Memory B cell (primary cell): ENCODE data around the gene DGKI.

Experiments used
- ATAC-seq: fragments of 150-1000 bp; cut with Tn5 transposase; 2 replicates; pipeline ENCODE4 v1.10.0; 2021; ENCODE audit warnings: low read depth, mild to moderate bottlenecking, moderate library complexity
- DNase-seq, 2 donors: peaks; one replicate each; pipeline ENCODE4 v3.0.0; 2022; ENCODE audit warnings: low spot score in 2 of 2
- H3K27ac Mint-ChIP-seq: one replicate; pipeline ENCODE4 v1.8.0; 2022; ENCODE audit warnings: mild to moderate bottlenecking, moderate library complexity, mixed read lengths
- H3K27me3 Mint-ChIP-seq: one replicate; pipeline ENCODE4 v1.8.0; 2022; ENCODE audit warnings: mixed read lengths
- H3K36me3 Mint-ChIP-seq: one replicate; pipeline ENCODE4 v1.8.0; 2022; ENCODE audit warnings: mild to moderate bottlenecking, mixed read lengths
- H3K4me1 Mint-ChIP-seq: one replicate; pipeline ENCODE4 v1.8.0; 2022; ENCODE audit warnings: mixed read lengths
- H3K4me3 Mint-ChIP-seq: one replicate; pipeline ENCODE4 v1.8.0; 2022; ENCODE audit warnings: mild to moderate bottlenecking, moderate library complexity, mixed read lengths
- H3K9me3 Mint-ChIP-seq: one replicate; pipeline ENCODE4 v1.8.0; 2022; ENCODE audit warnings: mixed read lengths

Gene DGKI

GRCh38 chr7:137771679-137772078 is 75.1 kb downstream of the DGKI start:
- Mint-ChIP-seq H3K27ac (no peak overlapping the region), H3K9me3 (peaks cover 3% of the 10 kb centered on the region), H3K4me3 (no peak overlapping the region), H3K4me1 (no peaks in the 10 kb centered on the region), H3K36me3 (no peaks in the 10 kb centered on the region), H3K27me3 (peaks cover 4% of the 10 kb centered on the region)
- ATAC-seq, result no peak
- no peak for DNase-seq

- ATAC-seq, result no peak
Measured at GRCh38 chr7:137771273-137771672, 75.5 kb downstream of the DGKI start.

GRCh38 chr7:137768366-137768765 is 78.4 kb downstream of the DGKI start:
- Mint-ChIP-seq H3K4me1 (no peaks in the 10 kb centered on the region), H3K36me3 (no peaks in the 10 kb centered on the region), H3K4me3 (no peak overlapping the region), H3K9me3 (peaks cover 2% of the 10 kb centered on the region), H3K27ac (no peak overlapping the region), H3K27me3 (peaks cover 2% of the 10 kb centered on the region)
- ATAC-seq (no peak), DNase-seq (no peak)

More at GRCh38 chr7:137771273-137771672, 75.5 kb downstream of the DGKI start:
- no peak overlapping the region for H3K27ac Mint-ChIP-seq
- no peaks in the 10 kb centered on the region for H3K36me3 Mint-ChIP-seq
- DNase-seq, result no peak
- no peak overlapping the region for H3K4me3 Mint-ChIP-seq
- peaks cover 2% of the 10 kb centered on the region for H3K9me3 Mint-ChIP-seq
- H3K4me1 Mint-ChIP-seq, result no peaks in the 10 kb centered on the region
- H3K27me3 Mint-ChIP-seq, result peaks cover 2% of the 10 kb centered on the region

- no peak for ATAC-seq
- no peak overlapping the region for H3K27ac Mint-ChIP-seq
- no peaks in the 10 kb centered on the region for H3K4me1 Mint-ChIP-seq
- no peak for DNase-seq
- H3K36me3 Mint-ChIP-seq, result no peaks in the 10 kb centered on the region
- peaks cover 2% of the 10 kb centered on the region for H3K27me3 Mint-ChIP-seq
- no peak overlapping the region for H3K4me3 Mint-ChIP-seq
- peaks cover under 1% of the 10 kb centered on the region for H3K9me3 Mint-ChIP-seq
Measured at GRCh38 chr7:137762334-137762733, 84.4 kb downstream of the DGKI start.

- ATAC-seq (no peak), DNase-seq (no peak)
- H3K9me3 Mint-ChIP-seq, result peaks cover 2% of the 10 kb centered on the region
- H3K27ac Mint-ChIP-seq, result no peak overlapping the region
- peaks cover 3% of the 10 kb centered on the region for H3K27me3 Mint-ChIP-seq
- H3K36me3 Mint-ChIP-seq, result no peaks in the 10 kb centered on the region
- H3K4me3 Mint-ChIP-seq, result no peak overlapping the region
- no peaks in the 10 kb centered on the region for H3K4me1 Mint-ChIP-seq
Measured at GRCh38 chr7:137760111-137760510, 86.7 kb downstream of the DGKI start.

GRCh38 chr7:137757146-137757925 is 89.4 kb downstream of the DGKI start:
- no peaks in the 10 kb centered on the region for H3K36me3 Mint-ChIP-seq
- no peaks in the 10 kb centered on the region for H3K4me1 Mint-ChIP-seq
- H3K4me3 Mint-ChIP-seq, result no peak overlapping the region
- DNase-seq, result no peak
- H3K27me3 Mint-ChIP-seq, result peaks cover 3% of the 10 kb centered on the region
- no peak overlapping the region for H3K27ac Mint-ChIP-seq
- ATAC-seq, result no peak
- H3K9me3 Mint-ChIP-seq, result peaks cover 2% of the 10 kb centered on the region

GRCh38 chr7:137755846-137756651 is 90.7 kb downstream of the DGKI start:
- H3K27ac Mint-ChIP-seq, result no peak overlapping the region
- H3K27me3 Mint-ChIP-seq, result peaks cover 3% of the 10 kb centered on the region
- ATAC-seq, result no peak
- no peak for DNase-seq
- H3K9me3 Mint-ChIP-seq, result peaks cover 2% of the 10 kb centered on the region
- H3K4me1 Mint-ChIP-seq, result no peaks in the 10 kb centered on the region
- H3K4me3 Mint-ChIP-seq, result no peak overlapping the region
- H3K36me3 Mint-ChIP-seq, result no peaks in the 10 kb centered on the region

GRCh38 chr7:137755427-137755826 is 91.3 kb downstream of the DGKI start:
- no peak for ATAC-seq
- Mint-ChIP-seq H3K4me3 (no peak overlapping the region), H3K36me3 (no peaks in the 10 kb centered on the region), H3K27me3 (peaks cover 3% of the 10 kb centered on the region), H3K9me3 (peaks cover 2% of the 10 kb centered on the region), H3K27ac (no peak overlapping the region), H3K4me1 (no peaks in the 10 kb centered on the region)
- DNase-seq, result no peak

GRCh38 chr7:137753948-137754851 is 92.6 kb downstream of the DGKI start:
- no peaks in the 10 kb centered on the region for H3K4me1 Mint-ChIP-seq
- H3K9me3 Mint-ChIP-seq, result peaks cover 2% of the 10 kb centered on the region
- DNase-seq (no peak), ATAC-seq (no peak)
- no peak overlapping the region for H3K27ac Mint-ChIP-seq
- H3K27me3 Mint-ChIP-seq, result peaks cover 3% of the 10 kb centered on the region
- H3K4me3 Mint-ChIP-seq, result no peak overlapping the region
- no peaks in the 10 kb centered on the region for H3K36me3 Mint-ChIP-seq

GRCh38 chr7:137753575-137753947 is 93.2 kb downstream of the DGKI start:
- Mint-ChIP-seq H3K36me3 (no peaks in the 10 kb centered on the region), H3K4me3 (no peak overlapping the region), H3K27ac (no peak overlapping the region), H3K27me3 (peaks cover 3% of the 10 kb centered on the region), H3K4me1 (no peaks in the 10 kb centered on the region), H3K9me3 (peaks cover 2% of the 10 kb centered on the region)
- ATAC-seq (no peak), DNase-seq (no peak)

- H3K9me3 Mint-ChIP-seq, result peaks cover 2% of the 10 kb centered on the region
- no peak overlapping the region for H3K27ac Mint-ChIP-seq
- DNase-seq (no peak), ATAC-seq (no peak)
- no peaks in the 10 kb centered on the region for H3K36me3 Mint-ChIP-seq
- no peaks in the 10 kb centered on the region for H3K4me1 Mint-ChIP-seq
- peaks cover 3% of the 10 kb centered on the region for H3K27me3 Mint-ChIP-seq
- H3K4me3 Mint-ChIP-seq, result no peak overlapping the region
Measured at GRCh38 chr7:137753067-137753466, 93.7 kb downstream of the DGKI start.

- Mint-ChIP-seq H3K4me1 (no peaks in the 10 kb centered on the region), H3K36me3 (no peaks in the 10 kb centered on the region), H3K4me3 (no peak overlapping the region), H3K27ac (no peak overlapping the region), H3K9me3 (no peaks in the 10 kb centered on the region), H3K27me3 (no peaks in the 10 kb centered on the region)
- ATAC-seq (no peak), DNase-seq (no peak)
Measured at GRCh38 chr7:137751361-137752009, 95.3 kb downstream of the DGKI start.

- no peak for DNase-seq
- Mint-ChIP-seq H3K4me3 (no peak overlapping the region), H3K4me1 (no peaks in the 10 kb centered on the region), H3K27me3 (no peaks in the 10 kb centered on the region), H3K27ac (no peak overlapping the region), H3K36me3 (no peaks in the 10 kb centered on the region), H3K9me3 (peaks cover 4% of the 10 kb centered on the region)
- no peak for ATAC-seq
Measured at GRCh38 chr7:137747359-137748031, 99.3 kb downstream of the DGKI start.
